GM12892 (cell line): ENCODE measurements around the gene DSCAML1.

ENCODE experiments used
- POLR2A ChIP-seq: IDR thresholded peaks from 2 replicates; pipeline ENCODE4 v1.6.1; 2011; ENCODE audit warnings: low read depth, low read length, control low read depth
- TAF1 ChIP-seq: IDR thresholded peaks from 2 replicates; pipeline ENCODE4 v1.6.1; 2011; ENCODE audit warnings: low read depth, mild to moderate bottlenecking, control low read depth, low read length, borderline replicate concordance

DNA sequence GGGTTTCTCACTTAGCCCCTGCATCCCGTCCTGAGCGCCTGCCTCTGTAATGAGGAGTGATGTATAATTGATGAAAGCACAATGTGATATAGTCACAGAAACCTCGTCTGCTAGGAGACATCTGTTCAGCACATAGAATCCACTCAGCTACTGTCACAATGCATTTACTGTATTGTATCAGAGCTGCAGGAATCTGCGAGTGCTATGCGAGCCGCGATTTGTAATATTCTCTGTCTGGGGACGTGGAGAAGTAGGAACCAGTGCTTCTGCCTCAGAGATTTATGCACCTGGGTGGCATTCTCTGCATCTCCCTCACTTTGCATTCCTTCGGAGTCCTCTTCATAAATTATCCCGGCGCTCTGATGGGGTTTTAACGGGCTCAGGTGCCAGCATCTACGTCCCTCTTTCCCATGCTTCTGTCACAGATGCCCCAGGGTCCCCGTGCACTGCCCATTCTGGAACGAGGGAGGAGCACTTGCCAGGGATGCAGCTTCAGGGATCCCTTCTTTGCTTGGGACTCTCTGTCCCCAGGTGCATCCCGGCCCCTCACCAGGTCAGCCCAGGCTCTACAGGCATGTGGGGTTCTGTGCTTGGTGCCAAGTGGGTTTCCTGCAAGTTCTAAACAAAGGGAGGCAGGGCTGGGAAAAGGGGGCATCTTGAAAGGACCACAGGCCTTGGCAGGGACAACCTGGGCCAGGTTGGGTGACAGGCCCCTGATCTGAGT is 205.5 kb downstream of the DSCAML1 start:
- TF ChIP-seq POLR2A = no peak
- no peak for TF ChIP-seq TAF1
